OCI-LY1 (cell line): ENCODE results near the gene EBF3.

Experiments
- H2AFZ ChIP-seq: fragments of 200-600 bp; sonication (generic), shearing (Covaris generic); 2 replicates; pipeline ENCODE4 v1.6.0; 2014; ENCODE audit warnings: antibody characterized with exemption, mild to moderate bottlenecking, low read length
- H3F3A ChIP-seq: fragments of 200-600 bp; sonication (generic), shearing (Covaris generic); 2 replicates; pipeline ENCODE4 v1.6.0; 2014; ENCODE audit warnings: mild to moderate bottlenecking, antibody characterized with exemption, low read length, moderate library complexity; ENCODE audit not compliant: insufficient read depth
- H3K27ac ChIP-seq: fragments of 200-600 bp; sonication (generic); 2 replicates; pipeline ENCODE4 v1.5.1; 2014; ENCODE audit warnings: low read length, mixed run types, mild to moderate bottlenecking, low read depth; ENCODE audit not compliant: poor library complexity, severe bottlenecking
- H3K27me3 ChIP-seq: fragments of 200-600 bp; sonication (generic); 2 replicates; pipeline ENCODE4 v1.6.0; 2014; ENCODE audit warnings: antibody characterized with exemption, mild to moderate bottlenecking, low read length, moderate library complexity; ENCODE audit not compliant: insufficient read depth
- H3K36me3 ChIP-seq: fragments of 200-600 bp; sonication (generic); 2 replicates; pipeline ENCODE4 v1.6.1; 2014; ENCODE audit warnings: mild to moderate bottlenecking, antibody characterized with exemption, low read length, moderate library complexity, mixed read lengths; ENCODE audit not compliant: insufficient read depth
- H3K4me1 ChIP-seq: fragments of 200-600 bp; sonication (generic); 2 replicates; pipeline ENCODE4 v1.5.1; 2014; ENCODE audit warnings: mild to moderate bottlenecking, low read length, moderate library complexity; ENCODE audit not compliant: insufficient read depth, severe bottlenecking
- H3K4me2 ChIP-seq: fragments of 200-600 bp; sonication (generic), shearing (Covaris generic); 2 replicates; pipeline ENCODE4 v1.6.1; 2014; ENCODE audit warnings: low read length
- H3K4me3 ChIP-seq: fragments of 200-600 bp; sonication (generic); 2 replicates; pipeline ENCODE4 v1.5.1; 2014; ENCODE audit warnings: low read length, low read depth, mild to moderate bottlenecking, mixed read lengths; ENCODE audit not compliant: poor library complexity, severe bottlenecking
- H3K79me2 ChIP-seq: fragments of 200-600 bp; shearing (Covaris generic); 2 replicates; pipeline ENCODE4 v1.6.1; 2016; ENCODE audit warnings: mixed run types, low read length, mixed read lengths; ENCODE audit not compliant: insufficient read depth
- H3K9ac ChIP-seq: fragments of 200-600 bp; sonication (generic), shearing (Covaris generic); 2 replicates; pipeline ENCODE4 v1.6.1; 2014; ENCODE audit warnings: mild to moderate bottlenecking, low read length, mixed read lengths
- H3K9me2 ChIP-seq: fragments of 200-600 bp; sonication (generic), shearing (Covaris generic); 2 replicates; pipeline ENCODE4 v1.6.1; 2014; ENCODE audit warnings: low read depth, mild to moderate bottlenecking, low read length, mixed read lengths
- H3K9me3 ChIP-seq: fragments of 200-600 bp; shearing (Covaris generic); 2 replicates; pipeline ENCODE4 v1.6.1; 2014; ENCODE audit warnings: low read length, mixed read lengths
- H4K20me1 ChIP-seq: fragments of 200-600 bp; sonication (generic), shearing (Covaris generic); 2 replicates; pipeline ENCODE4 v1.6.0; 2016; ENCODE audit warnings: mild to moderate bottlenecking, low read length; ENCODE audit not compliant: insufficient read depth
- CTCF ChIP-seq: fragments of 200-600 bp; sonication (generic), shearing (Covaris generic); IDR thresholded peaks from 2 replicates; pipeline ENCODE4 v1.5.1; 2017; ENCODE audit warnings: mild to moderate bottlenecking, antibody characterized with exemption, low read length, moderate library complexity, mixed read lengths
- EZH2 ChIP-seq: fragments of 200-600 bp; sonication (generic), shearing (Covaris generic); IDR thresholded peaks from 2 replicates; pipeline ENCODE4 v1.8.0; 2017; ENCODE audit warnings: borderline replicate concordance, mixed run types, mild to moderate bottlenecking, antibody characterized with exemption, low read length, moderate library complexity, mixed read lengths

EBF3 gene

GRCh38 chr10:129904323-129904722 lies 59.8 kb downstream of the EBF3 start:
- Histone ChIP-seq H3K27ac (no peak overlapping the region), H4K20me1 (no peaks in the 10 kb centered on the region), H2AFZ (no peak overlapping the region), H3K4me2 (no peak overlapping the region), H3K9ac (no peak overlapping the region), H3K4me3 (no peak overlapping the region), H3K27me3 (no peaks in the 10 kb centered on the region; the same call in 1 of the 2 replicates), H3K4me1 (no peaks in the 10 kb centered on the region), H3F3A (no peaks in the 10 kb centered on the region), H3K36me3 (no peaks in the 10 kb centered on the region), H3K9me3 (no peaks in the 10 kb centered on the region), H3K9me2 (no peaks in the 10 kb centered on the region), H3K79me2 (no peaks in the 10 kb centered on the region)
- TF ChIP-seq EZH2: no peak
- no peak for TF ChIP-seq CTCF

- Histone ChIP-seq H3K9me3 (no peaks in the 10 kb centered on the region), H3F3A (no peaks in the 10 kb centered on the region), H3K9me2 (no peaks in the 10 kb centered on the region), H3K4me3 (no peak overlapping the region), H3K4me2 (no peak overlapping the region), H4K20me1 (no peaks in the 10 kb centered on the region), H3K27me3 (no peaks in the 10 kb centered on the region), H3K79me2 (no peaks in the 10 kb centered on the region), H3K4me1 (no peaks in the 10 kb centered on the region), H3K9ac (no peak overlapping the region), H3K27ac (no peak overlapping the region), H2AFZ (no peak overlapping the region), H3K36me3 (no peaks in the 10 kb centered on the region)
- TF ChIP-seq EZH2: no peak
- TF ChIP-seq CTCF: no peak
Observed at GRCh38 chr10:129901389-129902006, 62.6 kb downstream of the EBF3 start.

GRCh38 chr10:129900825-129901224 lies 63.2 kb downstream of the EBF3 start:
- no peak overlapping the region for H3K4me3 ChIP-seq
- H3K36me3 ChIP-seq: no peaks in the 10 kb centered on the region
- no peak for TF ChIP-seq CTCF
- TF ChIP-seq EZH2: no peak
- no peaks in the 10 kb centered on the region for H3F3A ChIP-seq
- H3K9ac ChIP-seq: no peak overlapping the region
- H2AFZ ChIP-seq: no peak overlapping the region
- H3K27me3 ChIP-seq: no peaks in the 10 kb centered on the region
- no peaks in the 10 kb centered on the region for H3K9me3 ChIP-seq
- no peaks in the 10 kb centered on the region for H3K79me2 ChIP-seq
- no peaks in the 10 kb centered on the region for H4K20me1 ChIP-seq
- no peaks in the 10 kb centered on the region for H3K9me2 ChIP-seq
- no peak overlapping the region for H3K27ac ChIP-seq
- H3K4me2 ChIP-seq: no peak overlapping the region
- H3K4me1 ChIP-seq: no peaks in the 10 kb centered on the region
